ENCODE measurements around the gene KLF3.
A peak's percentile ranks its signal among the peaks of the same experiment; 100 is the strongest.

KLF3 gene

DNA sequence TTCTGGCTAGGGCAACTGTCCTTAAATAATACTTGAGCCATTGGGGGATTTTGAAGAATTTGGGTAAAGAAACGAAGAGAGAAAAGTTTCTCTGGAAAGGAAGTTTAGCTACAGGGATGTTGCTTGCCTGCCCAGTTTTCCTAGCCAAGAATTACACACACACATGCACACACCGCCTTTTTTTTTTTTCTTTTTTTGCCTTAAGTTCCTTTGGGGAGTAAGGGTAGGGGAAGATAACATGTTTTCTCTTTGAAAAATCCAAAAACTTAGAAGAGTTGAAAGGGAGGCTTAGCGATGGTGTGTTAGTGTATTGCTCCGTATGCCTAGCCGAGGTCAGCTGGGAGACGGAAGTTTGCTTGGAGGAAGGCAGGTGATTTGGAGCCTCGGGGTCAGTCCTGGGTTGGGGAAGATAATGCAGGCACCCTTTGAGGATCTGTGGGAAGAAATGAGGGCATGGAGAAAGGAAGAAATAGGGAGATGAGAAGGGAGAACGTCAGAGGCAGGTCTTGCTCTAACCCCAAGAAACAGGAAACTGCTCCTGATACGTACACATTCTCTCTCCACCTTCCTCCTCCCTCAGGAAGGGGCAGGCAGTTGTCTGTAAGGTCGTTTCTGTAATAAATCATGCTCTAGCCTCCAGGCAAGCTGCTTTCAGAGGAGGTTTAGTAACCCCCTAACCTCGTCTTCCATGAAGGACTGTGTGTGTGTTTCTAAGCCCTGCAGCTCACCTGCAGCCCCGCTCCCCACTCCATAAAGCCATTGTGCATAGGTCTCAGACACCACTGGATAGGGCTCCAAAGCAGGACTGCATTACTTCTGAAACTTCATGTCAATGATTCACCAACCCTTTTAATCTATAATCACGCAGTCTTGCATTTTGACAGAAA lies 10.5 kb downstream of the KLF3 start:
- DNase-seq = no peak

DNA sequence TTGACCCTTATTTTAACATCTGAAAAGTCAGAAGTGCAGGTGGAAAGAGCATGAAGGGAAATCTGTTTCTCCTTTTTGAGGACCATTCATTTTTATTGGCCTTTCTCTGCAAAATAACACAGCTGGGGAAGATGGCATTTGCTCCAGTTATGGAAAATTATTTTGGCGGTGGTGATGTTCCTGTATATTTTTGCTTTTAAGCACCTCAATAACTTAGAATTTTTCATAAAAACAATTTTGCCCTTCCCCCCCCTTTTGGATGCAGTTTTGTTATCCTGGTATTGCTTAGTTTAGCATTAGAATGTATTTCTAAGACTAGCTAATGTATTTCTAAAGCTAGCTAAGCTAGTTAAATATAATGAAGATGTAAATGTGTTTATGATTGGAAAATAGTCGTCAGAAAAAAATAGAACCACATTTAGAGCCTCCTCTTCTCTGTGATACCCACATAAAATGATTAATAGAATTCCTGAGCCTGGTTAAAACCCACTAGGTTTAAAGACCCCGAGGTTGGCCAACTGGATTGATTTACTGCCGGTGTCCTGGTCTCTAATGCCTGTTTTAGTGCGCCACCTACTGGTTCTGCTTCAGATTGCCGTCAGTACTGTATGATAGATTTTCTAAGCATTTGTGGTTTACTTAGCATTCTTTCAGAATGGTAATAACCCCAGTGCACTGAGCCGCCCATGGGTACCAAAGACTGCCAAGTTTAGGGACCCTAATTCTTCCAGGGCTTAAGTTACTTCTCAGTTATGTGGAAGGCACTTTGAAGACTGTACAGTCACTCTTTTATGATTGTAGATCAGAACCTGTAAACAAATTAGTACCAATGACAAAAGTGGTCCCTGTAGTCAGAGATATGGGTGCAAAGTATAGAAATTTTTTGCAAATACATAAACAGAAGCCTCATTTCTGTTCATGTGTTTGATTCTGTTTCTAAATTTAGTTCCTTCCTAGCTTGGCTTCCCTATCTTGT lies 11.4 kb downstream of the KLF3 start:
- peak; percentile 78 for DNase-seq

DNA sequence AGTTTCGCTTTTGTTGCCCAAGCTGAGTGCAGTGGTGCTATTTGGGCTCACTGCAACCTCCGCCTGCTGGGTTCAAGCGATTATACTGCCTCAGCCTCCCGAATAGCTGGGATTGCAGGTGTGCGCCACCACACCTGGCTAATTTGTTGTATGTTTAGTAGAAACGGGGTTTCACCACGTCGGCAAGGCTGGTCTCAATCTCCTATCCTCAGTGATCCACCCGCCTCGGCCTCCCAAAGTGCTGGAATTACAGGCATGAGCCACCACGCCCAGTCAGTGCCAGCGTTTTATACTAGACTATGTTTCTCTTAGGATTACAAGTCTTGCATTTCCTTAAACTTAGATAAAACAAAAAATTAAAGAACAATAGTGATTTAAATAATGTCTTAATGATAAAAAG lies 13.0 kb downstream of the KLF3 start:
- no peak for DNase-seq

DNA sequence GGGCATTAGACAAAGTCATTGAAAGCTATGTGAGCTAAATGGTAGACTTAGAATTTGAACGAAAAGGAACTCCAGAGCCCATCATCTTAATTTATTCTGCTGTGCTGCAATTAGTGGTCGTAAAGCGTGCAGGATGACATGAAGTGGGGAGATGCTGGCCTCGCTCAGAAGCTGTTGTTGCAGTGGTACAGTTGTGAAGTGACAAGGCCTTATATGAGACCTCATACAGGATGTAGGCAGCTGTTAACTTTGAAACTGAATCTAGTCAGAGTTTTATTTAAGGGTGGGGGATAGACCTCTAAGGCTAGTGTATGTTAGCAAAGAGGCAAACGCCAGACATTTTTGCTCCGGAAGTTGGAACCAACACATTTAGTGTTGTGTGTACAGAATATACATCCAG lies 13.4 kb downstream of the KLF3 start:
- DNase-seq = no peak

DNA sequence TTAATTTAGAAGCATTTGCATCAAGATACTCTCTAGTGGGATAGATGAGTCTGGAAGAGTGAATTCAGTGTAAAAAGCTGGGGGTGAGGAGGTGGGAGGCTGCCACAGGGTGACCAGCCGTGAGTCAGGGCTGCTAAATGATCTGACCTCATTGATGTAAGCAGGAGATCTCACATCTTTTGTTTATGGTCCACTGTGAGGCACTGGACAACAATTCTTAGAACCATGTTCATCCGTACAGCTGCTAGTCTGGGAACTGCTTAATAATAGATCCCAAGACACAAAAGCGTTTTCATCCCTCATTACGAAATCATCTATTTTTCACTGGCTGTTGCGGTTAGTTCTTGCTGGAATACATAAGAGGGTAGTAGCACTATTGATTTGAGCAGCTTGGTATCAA lies 14.1 kb downstream of the KLF3 start:
- no peak for DNase-seq

DNA sequence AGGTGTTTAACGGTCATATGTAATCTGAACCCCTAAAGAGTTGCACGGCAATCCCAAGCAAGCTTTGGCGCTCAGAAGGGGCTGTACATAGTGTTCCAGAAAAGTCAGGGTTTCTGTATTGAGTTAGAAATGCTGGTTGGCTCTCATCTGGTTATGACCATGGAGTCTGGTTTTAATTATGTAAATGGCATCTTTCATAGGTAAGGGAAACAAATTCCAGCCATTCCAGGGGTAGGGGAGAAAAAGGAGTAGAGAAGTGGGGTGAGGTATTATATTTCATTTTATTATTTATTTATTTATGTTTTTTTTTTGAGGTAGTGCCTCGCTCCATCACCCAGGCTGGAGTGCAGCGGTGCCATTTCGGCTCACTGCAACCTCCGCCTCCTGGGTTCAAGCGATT lies 15.9 kb downstream of the KLF3 start:
- no peak for DNase-seq

DNA sequence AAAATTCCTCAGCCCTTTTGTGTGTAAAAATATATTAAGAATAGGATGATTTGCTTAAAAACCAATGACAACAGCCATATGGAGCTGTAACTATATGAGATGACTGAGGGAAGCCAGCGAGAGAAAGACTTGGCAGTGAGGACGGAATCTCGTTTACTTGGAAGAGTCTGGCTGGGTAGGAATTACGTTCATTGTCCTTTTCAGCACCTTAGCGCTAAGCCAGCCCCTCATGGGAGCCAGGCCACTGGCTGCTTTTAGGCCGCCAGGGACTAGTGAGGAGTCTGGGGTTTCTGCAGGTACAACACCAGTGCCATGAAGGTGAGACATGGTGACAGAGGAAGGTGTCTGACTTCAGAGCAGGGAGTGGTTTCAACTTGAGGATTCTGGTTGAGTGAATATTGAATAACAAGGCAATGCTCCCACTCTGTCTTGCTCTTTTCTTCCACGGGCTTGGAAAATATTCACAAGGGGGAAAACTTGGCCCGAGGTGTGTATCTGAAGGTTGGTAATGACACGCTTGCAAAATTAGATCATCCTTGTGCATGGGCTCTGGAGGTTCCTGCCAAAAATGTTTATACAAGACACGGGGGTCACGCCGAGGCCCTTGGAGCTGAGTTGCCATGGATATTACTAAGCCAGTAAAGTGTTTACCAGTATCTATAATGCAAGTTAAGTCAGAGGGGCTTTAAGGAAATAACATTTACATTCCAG lies 17.4 kb downstream of the KLF3 start:
- no peak for DNase-seq

DNA sequence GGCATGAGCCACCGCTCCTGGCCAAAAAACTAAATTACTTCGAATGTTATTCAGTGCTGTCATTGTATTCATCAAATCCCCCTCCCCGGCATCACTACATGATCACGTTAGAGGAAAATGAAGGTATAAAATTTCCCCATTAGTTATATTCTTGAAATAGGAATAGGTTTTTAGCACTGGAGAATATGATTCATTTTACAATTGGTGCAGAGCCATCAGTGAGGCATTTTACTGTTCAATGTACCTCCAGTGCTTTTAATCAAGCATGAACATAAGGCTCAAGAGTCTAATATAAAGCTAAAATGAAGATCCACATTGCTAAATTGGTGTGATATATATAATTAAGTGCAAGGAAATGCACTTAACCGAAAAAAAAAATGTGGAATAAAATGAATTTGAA lies 18.3 kb downstream of the KLF3 start:
- no peak for DNase-seq

DNA sequence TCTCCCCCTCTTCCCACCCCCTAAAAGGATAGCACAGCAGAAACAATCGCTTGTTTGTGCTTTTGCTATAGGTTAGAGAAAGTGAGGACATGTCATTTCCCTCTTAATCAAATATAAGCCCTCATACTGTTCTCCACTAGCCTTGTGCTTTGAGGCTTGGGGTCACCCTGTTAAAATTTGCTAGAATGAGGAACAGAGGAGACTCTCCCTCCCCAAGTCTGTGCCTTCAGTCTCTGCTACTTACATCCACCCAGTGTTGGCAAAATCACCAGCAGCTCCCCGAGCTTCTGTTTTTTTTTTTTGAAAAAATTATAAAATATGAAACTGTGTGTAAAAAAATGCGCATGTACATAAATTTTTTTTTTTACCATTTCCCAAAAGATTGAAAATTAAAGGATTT lies 19.3 kb downstream of the KLF3 start:
- DNase-seq = no peak

DNA sequence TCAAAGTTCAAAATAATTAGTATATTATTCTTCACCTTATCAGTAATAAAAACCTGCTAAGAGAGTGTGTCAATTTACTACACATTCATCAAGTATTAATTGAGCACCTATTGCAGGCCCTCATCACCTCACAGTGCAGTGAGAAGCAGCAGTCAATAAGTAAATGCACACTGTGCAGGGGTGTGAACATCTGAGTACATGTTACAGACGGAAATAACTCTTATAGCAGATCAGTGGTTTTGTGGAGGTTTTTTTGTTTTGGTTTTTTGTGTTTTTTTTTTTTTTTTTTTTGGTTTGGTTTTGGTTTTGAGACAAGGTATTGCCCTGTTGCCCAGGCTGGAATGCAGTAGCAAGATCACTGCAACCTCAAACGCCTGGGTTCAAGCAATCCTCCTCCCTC lies 20.3 kb downstream of the KLF3 start:
- DNase-seq = no peak

DNA sequence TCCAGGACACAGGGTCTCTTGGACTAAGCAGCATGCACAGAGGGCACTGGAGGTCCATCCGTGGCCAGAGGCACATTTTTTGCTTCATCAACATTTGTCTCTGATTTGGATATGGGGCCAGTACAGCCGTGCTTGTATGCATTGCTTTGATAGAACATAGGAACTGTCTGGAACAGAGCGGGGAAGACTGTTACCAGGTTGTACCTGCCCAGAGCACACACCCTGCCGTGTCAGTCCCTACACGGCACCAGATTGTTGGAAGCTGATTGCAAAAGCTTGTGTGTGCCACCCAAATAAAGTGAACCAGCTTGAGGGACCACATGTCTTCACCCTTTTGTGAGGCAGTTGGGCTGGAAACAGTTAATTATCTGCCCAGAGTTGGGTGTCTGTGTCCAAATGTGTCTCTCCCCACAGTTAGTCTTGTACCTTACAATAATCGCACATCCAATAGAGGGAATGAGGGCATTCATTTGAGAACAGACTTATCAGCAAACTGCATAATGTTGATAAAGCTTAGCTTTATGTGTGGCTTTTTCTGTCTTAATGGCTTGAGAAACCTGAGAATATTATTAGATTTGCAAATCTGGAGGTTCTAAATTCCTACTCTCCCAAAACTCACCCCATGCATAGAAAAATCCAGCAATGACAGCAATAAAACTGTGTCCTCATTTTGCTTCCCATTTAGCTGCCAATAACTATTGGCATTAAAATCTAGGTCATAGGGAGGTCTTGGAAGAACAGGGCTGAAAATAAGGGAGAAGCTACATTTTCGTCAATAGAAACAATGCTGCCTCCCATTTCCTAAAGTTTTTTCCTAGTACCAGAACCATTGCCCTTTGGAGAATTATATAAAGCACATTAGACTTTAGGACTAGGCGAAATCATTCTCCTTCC lies 21.2 kb downstream of the KLF3 start:
- DNase-seq = no peak

DNA sequence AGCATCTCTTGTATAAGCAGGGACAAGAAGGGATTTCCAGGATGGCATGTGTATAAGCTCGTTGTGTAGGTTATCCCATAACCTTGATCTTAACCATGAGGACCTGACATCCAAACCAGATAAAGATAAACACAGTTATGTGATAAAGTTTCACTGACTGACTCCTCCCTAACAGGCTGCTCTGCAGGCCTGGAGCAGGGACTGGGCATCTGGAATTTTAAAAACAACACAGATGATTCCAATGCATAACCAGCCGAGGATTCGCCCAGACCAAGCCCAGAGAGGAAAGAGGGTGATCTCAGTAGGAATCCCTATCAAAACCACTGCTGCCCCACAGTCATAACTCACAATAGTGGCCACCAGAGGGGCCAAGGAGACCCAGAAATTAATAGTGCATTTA lies 22.7 kb downstream of the KLF3 start:
- no peak for DNase-seq

DNA sequence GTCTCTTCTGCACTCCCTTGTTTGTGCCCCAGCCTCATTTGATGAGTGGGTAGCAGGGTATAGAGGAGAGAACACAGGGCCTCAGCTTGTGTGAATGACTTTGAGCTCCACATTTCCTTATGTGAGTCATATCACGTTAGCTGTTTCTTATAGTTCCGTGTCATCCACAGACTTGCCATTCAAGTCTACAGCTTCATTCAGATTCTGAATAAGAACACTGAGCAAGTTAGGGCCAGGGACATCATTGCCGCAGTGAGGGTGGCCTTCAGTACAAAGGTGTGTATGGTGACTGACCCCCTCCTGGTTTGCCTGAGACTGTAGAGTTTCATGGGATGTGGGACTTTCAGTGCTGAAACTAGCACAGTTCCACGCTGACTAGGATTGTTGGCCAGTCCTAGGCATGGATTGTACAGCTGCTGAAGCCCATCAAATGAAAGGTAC lies 23.6 kb downstream of the KLF3 start:
- no peak for DNase-seq

DNA sequence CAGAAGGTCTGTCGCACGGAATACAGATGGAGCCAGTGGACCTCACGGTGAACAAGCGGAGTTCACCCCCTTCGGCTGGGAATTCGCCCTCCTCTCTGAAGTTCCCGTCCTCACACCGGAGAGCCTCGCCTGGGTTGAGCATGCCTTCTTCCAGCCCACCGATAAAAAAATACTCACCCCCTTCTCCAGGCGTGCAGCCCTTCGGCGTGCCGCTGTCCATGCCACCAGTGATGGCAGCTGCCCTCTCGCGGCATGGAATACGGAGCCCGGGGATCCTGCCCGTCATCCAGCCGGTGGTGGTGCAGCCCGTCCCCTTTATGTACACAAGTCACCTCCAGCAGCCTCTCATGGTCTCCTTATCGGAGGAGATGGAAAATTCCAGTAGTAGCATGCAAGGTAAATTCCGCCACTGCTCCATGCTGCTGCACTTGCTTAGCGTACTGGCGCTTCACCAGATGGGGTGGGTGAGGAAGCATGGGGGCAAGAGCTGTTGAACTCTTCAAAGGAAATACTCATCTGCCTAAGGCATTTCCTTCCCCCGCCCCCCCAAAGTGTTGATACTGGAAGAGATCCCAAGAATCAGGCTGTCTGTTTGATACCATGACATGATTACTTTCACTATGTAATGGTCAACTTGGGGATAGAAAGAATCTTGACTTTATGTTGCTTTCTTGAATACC lies 24.8 kb downstream of the KLF3 start:
- no peak for DNase-seq

DNA sequence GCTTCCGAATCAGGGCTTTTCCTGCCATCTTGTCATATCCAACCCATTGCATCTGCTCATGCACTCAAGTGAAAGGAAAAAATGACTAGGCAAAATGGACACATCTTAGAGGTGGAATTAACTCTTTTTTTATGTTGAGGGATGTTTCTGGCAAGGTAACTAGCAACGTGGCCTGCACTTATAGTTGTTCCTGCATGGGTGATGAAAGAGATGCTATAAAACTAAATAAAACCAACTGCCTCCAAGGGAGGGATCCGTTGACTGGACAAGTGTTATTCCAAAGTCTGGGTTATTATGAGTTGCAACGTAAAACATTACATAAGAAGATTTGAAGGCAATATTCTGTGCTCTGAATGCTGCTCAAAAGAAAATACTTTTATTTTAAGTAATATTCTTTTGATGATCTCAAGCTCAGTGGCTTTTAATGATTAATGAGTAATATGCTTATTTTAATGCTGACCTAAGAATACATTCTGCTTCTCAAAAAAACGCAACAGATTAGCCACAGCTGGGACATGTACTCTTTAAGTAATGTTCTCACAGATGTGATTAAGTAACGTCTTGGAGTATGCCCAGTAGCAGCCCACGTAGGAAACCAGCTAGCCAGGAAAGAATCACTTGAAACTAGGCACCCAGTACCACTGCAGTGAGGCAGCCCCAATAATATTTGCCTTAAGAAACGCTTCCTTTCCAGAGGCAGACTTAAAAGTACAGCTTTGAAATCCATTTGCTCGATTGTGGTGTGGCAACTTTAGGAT lies 27.4 kb downstream of the KLF3 start:
- no peak for DNase-seq

DNA sequence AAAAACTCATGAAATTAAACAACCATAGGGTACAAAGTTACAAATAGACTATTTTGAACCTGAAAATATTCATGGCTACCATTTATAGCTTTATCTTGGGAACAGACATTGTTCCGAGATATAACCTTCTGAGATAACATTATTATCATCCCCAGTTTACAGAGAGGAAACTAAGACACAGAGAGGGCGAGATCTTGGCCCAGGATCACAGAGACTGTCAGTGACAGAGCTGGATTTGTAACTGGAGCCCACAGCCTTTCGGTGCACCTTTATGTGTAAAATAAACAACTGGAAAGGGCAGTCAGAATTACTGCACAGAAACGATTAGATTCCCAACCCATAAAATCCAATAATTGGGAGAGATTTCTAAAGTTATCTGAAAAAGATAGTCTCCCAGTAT lies 28.4 kb downstream of the KLF3 start:
- DNase-seq = no peak

DNA sequence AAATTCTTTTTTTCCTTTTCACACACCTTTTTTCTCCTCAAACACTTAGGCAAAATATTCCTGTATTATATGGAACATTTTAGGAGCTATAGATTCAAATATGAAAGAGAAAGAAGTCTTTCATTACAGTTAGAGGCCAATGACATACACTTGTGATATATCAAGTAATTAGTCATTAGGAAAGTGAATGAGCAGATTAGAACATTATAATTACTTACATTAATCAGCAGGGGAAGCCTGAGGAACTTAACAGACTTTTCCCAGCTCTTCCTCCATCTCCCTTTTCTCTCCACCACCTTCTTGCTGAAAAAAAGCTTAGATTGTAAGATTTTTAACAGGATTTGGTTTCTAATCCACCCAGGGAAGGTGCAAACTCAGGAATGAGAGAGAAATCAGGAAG lies 29.6 kb downstream of the KLF3 start:
- DNase-seq = no peak

DNA sequence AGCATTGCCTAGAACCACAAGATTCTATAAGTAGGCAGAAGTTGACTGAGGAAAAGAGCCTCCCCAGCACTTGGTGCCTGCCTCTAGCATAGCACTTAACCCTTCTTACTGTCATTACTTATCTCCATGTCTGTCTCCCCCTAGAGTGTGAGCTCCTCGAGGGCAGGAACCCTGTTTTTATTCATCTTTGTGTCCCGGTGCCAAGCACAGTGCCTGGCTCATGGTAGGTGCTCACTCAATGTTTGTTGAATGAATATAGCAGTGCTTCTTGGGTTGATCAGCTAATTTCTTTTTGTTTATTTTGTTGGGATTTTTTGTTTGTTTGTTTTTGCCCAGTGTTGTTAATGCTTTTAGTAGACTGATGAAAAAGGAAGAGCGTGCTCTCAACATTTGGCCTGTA lies 30.3 kb downstream of the KLF3 start:
- no peak for DNase-seq

DNA sequence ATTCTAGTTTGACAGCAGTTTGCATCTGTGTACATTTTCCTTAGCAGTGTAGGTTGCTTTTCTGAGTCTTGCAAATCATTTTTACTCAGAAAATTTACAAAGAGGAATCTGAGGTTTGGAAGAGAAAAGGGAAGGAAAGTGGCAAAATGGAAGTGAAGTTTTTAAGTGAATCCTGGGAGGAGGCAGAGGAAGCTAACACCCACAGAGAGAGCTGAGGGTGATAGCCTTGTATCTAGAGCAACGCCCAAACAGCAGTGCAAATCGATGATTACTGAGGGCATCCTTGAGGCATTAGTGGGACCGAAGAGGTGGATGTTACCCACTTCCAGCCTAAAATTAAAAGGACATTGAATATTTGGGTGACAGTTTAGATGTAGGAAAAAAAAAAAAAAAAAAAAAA lies 31.8 kb downstream of the KLF3 start:
- no peak for DNase-seq

DNA sequence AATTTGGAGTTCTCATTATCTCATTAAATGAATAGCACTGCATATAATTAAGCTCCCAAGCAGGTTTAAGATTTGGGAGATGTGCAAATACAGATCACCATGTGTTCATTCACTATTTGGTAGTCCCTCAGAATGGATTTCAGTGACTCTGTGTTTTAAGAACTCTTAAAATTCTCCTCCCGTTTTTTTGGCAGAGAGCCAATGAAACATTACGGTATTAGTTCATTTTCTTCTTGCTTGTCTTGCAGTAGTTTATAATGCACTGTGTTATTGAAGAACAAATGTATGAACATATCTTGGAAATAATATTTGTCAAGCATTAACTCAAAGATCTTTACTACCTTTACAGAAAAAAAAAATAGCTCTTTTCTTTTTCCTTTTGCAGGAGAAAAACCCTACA lies 32.7 kb downstream of the KLF3 start:
- no peak for DNase-seq

DNA sequence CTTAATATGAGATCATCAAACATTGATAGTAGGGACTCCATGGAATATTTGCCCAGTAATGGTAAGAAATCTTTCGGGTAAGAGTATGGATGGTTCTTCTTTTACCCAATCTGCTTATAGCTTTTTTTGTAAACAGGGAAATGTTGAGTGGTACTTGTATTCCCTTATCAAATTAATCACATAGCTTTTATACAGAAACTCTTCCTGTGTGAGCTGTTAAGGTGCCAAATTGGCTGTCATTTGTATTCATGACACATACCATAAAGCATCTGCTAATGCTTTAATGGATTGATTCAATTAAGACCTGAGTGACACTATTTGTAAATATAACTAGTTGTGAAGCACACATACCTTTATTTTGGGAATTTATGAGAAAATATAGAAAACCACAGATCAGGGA lies 34.2 kb downstream of the KLF3 start:
- DNase-seq = no peak

All from T-helper 9 cell (primary cell).